GM18505 (cell line): ENCODE results near the gene INPP5D.

Source experiments
- ATAC-seq: cut with Tn5 transposase; IDR thresholded peaks from one replicate; pipeline ENCODE4 v1.9.1; 2021; ENCODE audit not compliant: unreplicated experiment
- POLR2A ChIP-seq: IDR thresholded peaks from 4 replicates; pipeline ENCODE4 v1.6.1; 2011; ENCODE audit warnings: borderline replicate concordance; ENCODE audit not compliant: insufficient read depth, insufficient read length; ENCODE audit errors: extremely low read depth

INPP5D gene

GRCh38 chr2:233235977-233236376 is 175.8 kb downstream of the INPP5D start:
- no peak for ATAC-seq
- TF ChIP-seq POLR2A: no peak

- TF ChIP-seq POLR2A: no peak
- no peak for ATAC-seq
Measured at GRCh38 chr2:233236820-233237589, 176.9 kb downstream of the INPP5D start.

DNA sequence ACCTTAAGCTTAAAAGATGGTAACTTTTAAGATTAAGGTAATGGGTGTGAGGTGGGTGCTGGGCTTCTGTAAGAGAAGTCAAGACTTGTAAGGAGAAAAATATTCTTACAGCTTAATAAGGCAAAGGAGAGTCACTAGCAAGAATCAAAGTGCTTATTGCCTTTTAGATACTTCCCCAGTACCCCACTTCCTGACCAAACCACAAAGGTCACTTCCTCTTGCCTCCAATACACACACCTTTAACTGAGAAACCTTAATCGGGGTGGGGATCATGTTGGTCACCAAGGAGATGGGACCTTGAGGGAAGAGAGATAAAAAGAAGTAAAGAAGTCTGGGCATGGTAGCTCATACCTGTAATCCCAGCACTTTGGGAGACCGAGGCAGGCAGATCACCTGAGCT is 180.8 kb downstream of the INPP5D start:
- no peak for TF ChIP-seq POLR2A
- peak; percentile 57 for ATAC-seq

DNA sequence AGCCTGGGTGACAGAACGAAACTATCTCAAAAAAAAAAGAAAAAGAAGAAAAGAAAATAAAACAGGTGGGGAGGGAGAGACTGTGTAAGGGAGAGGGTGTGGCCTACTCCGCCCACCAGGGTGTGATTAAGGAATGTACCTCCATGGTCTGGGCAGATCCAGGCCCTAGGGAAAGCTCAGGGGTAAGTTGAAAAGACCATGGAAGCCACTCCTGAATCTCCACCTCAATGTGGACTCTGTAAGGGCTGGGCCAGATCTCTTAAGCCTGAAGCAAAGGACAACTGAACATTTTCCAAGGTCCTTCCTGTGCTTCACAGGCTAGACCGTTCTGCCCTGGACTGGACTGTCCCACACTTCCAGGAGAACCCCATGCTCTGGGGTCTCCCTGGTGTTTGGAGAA is 181.7 kb downstream of the INPP5D start:
- no peak for ATAC-seq
- no peak for TF ChIP-seq POLR2A

DNA sequence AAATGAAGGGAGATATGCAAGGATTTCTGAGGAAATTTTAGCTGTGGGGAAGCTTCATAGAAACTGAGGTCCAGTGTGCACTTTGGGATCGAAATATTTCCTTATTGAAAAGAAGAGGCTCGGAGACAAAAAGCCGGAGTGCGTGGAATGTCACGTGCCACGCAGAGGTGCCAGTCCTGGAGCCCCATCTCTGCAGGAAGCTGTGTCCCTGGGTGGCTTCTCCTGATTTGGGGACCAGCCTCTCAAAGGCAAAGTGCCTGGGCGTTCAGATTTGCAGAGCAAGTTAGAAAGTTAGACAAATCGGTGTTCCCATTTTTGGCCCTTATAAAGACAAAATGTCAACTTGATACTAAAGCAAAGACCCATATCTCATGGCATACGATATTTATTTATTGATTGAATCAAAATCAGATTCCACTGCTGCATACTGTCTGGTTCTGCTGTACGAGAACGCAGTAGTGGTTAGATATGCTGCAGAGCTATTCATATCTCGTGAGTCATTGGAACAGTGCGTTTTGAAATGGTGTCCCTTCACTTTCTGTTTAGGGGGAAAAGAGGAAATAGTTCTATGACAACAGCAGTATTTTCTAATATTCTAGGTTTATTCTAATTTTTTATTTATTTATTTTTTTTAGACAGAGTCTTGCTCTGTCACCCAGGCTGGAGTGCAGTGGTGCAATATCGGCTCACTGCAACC is 182.2 kb downstream of the INPP5D start:
- TF ChIP-seq POLR2A: no peak
- ATAC-seq: no peak

- no peak for TF ChIP-seq POLR2A
- no peak for ATAC-seq
Measured at GRCh38 chr2:233243348-233243747, 183.2 kb downstream of the INPP5D start.

DNA sequence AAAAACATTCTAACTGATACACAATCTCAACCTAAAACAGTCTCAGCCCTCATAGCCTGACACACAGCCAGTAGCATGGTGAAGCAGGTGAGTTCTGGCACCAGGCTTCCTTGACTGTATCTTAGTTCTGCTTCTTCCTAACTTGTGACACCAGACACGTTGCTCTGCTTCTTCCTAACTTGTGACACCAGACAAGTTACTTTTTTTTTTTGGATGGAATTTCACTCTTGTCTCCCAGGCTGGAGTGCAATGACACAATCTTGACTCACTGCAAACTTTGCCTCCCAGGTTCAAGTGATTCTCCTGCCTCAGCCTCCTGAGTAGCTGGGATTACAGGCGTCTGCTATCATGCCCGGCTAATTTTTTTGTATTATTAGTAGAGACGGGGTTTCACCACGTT is 184.7 kb downstream of the INPP5D start:
- no peak for TF ChIP-seq POLR2A
- no peak for ATAC-seq

- ATAC-seq: no peak
- no peak for TF ChIP-seq POLR2A
Measured at GRCh38 chr2:233245406-233245805, 185.3 kb downstream of the INPP5D start.

DNA sequence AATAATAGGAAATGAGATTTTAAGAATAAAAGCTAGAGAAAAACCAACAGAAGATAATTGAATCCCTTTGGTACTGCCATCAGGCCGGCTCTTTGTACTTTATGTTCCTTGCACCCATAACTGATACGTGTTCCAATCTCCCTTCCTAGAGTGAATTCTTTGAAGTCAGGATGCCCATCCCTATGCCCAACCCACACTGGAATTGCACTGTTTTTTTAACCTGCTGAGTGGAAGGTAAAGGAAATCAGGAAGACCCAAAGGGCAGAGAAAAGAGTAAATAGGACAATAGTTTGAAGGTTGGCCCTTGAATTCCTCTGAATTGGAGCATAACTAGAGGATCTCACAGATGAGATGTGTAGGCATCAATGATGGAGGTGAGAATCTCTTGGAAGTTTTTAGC is 187.0 kb downstream of the INPP5D start:
- TF ChIP-seq POLR2A: no peak
- ATAC-seq: no peak

DNA sequence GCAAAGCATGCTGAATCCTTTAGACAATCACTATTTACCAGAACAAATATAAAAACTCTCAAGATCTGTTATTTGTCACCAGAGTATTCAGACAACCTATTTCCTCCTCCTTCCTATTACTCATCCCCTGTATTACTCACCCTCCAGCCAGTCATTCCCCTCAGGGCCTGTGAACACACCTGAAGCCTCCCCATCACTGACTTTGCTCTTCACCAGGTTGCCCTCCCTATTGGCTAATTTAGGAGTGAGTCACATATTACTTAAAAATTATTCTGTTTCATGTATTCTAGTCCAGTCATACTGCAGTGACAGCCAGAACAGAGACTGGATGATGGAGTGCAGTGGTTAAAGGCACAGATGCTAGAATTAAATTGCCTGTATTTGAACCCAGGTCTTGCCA is 187.6 kb downstream of the INPP5D start:
- TF ChIP-seq POLR2A: no peak
- ATAC-seq: no peak

GRCh38 chr2:233248999-233249398 is 188.9 kb downstream of the INPP5D start:
- TF ChIP-seq POLR2A: no peak
- no peak for ATAC-seq

DNA sequence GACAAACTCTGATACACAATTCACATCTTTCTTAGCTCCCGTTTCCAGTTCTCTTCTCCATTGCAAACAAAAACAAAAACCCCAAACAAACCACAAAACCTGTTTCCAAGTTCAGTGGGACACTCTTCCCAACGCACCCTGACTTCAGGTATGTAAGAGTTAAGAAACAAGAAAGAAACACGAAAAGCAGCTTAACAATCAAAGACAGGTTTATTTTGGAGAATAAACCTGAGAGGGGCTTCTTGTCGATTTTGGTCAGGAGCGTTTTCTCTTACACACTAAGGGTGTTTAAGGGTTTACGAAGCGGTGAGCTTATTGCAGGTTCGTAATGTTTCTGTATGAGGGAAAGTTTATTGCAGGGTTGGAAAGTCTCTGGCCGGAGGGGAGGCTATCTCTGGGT is 190.4 kb downstream of the INPP5D start:
- no peak for TF ChIP-seq POLR2A
- ATAC-seq: no peak

DNA sequence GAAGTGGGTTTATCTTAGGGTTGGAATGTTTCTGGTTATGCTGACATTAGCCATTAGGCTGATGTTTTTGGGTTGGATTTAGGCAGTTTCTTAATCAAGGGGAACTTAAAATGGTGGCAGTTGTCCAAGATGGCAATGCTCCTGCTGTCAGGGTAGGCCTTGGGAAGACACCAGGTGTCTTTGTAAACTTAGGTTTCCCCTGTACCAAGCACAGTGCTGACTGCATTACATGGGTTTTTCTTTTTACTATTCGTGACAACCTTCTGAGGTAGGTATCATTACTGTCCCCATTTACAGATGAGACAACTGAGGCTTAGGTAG is 190.8 kb downstream of the INPP5D start:
- TF ChIP-seq POLR2A: no peak
- no peak for ATAC-seq

- peak; percentile 90 for TF ChIP-seq POLR2A
- peak; percentile 95 for ATAC-seq
Measured at GRCh38 chr2:233251306-233252116, 191.4 kb downstream of the INPP5D start, which contains the start of gene ATG16L1. Gene ATG16L1, plus strand, starts transcription at chr2:233251673. Its CDS starts 155 bp downstream, at chr2:233251828.

DNA sequence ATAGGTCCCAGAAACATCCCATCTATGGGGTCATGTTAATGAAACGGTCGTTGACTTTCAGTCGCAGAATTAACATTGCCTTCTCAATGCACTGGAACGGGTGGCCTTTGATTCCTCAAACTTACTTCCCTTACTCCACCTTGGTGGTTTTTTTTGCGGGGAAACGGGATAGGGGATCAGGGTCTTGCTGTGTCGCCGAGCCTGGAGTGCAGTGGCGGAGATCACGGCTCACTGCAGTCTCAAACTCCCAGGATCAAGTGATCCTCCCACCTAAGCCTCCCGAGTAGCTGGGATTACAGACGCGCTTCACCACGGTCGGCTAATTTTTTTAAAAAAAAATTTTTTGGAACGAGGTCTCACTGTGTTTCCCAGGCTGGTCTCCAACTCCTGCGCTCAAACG is 192.1 kb downstream of the INPP5D start:
- TF ChIP-seq POLR2A: no peak
- no peak for ATAC-seq

- no peak for TF ChIP-seq POLR2A
- ATAC-seq: no peak
Measured at GRCh38 chr2:233255151-233255550, 195.0 kb downstream of the INPP5D start.
